BJ (cell line): ENCODE results near the gene KAT5. TPM values are rescaled to one million over a fixed set of nuclear protein-coding genes. Genes with fewer than 3 reads are reported as not detected.

Source experiments
- CTCF ChIA-PET: fragments of 350-600 bp; formaldehyde crosslinking; extraction: SDS; loops from one replicate; lab custom pipeline; 2021; ENCODE audit warnings: antibody characterized with exemption, inconsistent platforms; lab: Yijun Ruan, JAX
- POLR2A ChIA-PET: fragments of 300-600 bp; sonication (Branson Sonifier 250); formaldehyde crosslinking; extraction: SDS; loops from one replicate; lab custom pipeline; 2021; ENCODE audit warnings: antibody characterized with exemption; lab: Charles Lee
- DNase-seq: peaks from one replicate; pipeline ENCODE4 v3.0.0-alpha.2; 2011; ENCODE audit warnings: low read depth
- H3K27me3 ChIP-seq: 2 replicates; pipeline ENCODE4 v1.6.0; 2011; ENCODE audit warnings: low read length; ENCODE audit not compliant: control insufficient read depth, insufficient read depth
- H3K36me3 ChIP-seq: 2 replicates; pipeline ENCODE4 v1.5.1; 2011; ENCODE audit warnings: low read length; ENCODE audit not compliant: control insufficient read depth, insufficient read depth
- H3K4me3 ChIP-seq: 2 replicates; pipeline ENCODE4 v1.5.1; 2011; ENCODE audit warnings: low read depth, mild to moderate bottlenecking, control low read depth, low read length
- polyA minus RNA-seq: library from RNA; depleted of rRNA, polyadenylated mRNA; stranded (reverse); fragments of >200 nt; gene quantifications from 2 replicates; pipeline ENCODE4 v1.2.3, GENCODE V29; 2011; rRNA and poly(A)+ RNA removed
- polyA plus RNA-seq: library from polyadenylated mRNA; depleted of rRNA; stranded (reverse); fragments of >200 nt; gene quantifications from 2 replicates; pipeline ENCODE4 v1.2.3, GENCODE V29; 2011; rRNA removed
- TF ChIP-seq, protein P1 (sequence below): IDR thresholded peaks from 2 replicates; pipeline ENCODE4 v1.5.1; 2011; ENCODE audit warnings: low read depth, mild to moderate bottlenecking, control low read depth, inconsistent platforms, low read length, moderate library complexity; ENCODE audit not compliant: insufficient read depth

KAT5 gene
- polyA plus RNA-seq (31.4 and 50.9 TPM in 2 replicates), polyA minus RNA-seq (44.4 and 54.7 TPM in 2 replicates)

DNA sequence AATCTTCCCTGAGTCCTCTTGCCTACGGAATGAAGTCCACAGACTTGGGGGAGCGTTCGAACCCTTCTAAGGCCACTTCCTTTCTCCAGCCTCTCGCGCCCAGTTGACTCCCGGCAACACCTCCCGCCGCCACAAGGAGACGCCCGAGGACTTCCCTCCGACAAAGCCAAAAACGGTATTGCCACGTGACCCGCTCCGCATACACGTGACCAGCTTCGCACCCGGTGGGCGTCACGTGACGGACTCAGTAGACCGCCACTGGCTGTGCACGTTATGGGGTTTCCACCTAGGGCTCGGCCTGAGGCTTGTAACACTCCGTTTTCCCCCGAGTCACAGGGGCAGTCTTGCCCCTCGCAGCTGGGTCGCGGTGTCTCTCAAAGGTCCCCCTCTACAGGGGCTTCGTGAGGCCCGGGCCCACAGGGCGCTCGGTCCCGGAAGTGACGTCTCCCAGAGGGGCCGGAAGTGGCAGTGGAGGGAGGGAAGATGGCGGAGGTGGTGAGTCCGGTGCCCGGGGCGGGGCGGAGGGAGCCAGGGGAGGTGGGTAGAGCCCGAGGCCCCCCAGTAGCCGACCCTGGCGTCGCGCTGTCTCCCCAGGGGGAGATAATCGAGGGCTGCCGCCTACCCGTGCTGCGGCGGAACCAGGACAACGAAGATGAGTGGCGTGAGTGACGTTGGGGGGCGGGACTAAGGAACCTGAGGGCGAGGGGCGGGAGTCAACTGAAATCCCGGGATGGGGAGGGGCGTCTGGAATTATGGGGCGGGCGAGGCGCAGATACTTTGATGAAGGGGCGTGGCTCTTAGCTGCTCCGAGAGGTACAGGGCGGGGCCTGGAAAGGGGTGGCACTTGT is at the start of gene KAT5:
TSS of gene KAT5 (plus strand) at position 468 of the 848 bp plus-strand sequence. CDS start at position 484, 16 bp downstream.
- Histone ChIP-seq H3K27me3 (no peaks in the 10 kb centered on the region), H3K4me3 (peak within 1 kb of the TSS; percentile 71), H3K36me3 (peaks cover 26% of the 10 kb centered on the region)
- POLR2A ChIA-PET = interaction anchor here (0.5 to 0.9 kb wide), 6 partner anchors 8 to 177 kb away, joined by 3 to 12 read pairs (median 3); partner anchors contain the start of gene RNASEH2C
- CTCF ChIA-PET = interaction anchor here (0.7 to 5.8 kb wide), 58 partner anchors 8 to 338 kb away, joined by 3 to 50 read pairs (median 4); partner anchors contain the start of genes AP5B1, CCDC85B, FIBP and FOSL1
- TF ChIP-seq, protein P1, sequence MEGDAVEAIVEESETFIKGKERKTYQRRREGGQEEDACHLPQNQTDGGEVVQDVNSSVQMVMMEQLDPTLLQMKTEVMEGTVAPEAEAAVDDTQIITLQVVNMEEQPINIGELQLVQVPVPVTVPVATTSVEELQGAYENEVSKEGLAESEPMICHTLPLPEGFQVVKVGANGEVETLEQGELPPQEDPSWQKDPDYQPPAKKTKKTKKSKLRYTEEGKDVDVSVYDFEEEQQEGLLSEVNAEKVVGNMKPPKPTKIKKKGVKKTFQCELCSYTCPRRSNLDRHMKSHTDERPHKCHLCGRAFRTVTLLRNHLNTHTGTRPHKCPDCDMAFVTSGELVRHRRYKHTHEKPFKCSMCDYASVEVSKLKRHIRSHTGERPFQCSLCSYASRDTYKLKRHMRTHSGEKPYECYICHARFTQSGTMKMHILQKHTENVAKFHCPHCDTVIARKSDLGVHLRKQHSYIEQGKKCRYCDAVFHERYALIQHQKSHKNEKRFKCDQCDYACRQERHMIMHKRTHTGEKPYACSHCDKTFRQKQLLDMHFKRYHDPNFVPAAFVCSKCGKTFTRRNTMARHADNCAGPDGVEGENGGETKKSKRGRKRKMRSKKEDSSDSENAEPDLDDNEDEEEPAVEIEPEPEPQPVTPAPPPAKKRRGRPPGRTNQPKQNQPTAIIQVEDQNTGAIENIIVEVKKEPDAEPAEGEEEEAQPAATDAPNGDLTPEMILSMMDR = peak; percentile 98
- DNase-seq = peak; percentile 85

DNA sequence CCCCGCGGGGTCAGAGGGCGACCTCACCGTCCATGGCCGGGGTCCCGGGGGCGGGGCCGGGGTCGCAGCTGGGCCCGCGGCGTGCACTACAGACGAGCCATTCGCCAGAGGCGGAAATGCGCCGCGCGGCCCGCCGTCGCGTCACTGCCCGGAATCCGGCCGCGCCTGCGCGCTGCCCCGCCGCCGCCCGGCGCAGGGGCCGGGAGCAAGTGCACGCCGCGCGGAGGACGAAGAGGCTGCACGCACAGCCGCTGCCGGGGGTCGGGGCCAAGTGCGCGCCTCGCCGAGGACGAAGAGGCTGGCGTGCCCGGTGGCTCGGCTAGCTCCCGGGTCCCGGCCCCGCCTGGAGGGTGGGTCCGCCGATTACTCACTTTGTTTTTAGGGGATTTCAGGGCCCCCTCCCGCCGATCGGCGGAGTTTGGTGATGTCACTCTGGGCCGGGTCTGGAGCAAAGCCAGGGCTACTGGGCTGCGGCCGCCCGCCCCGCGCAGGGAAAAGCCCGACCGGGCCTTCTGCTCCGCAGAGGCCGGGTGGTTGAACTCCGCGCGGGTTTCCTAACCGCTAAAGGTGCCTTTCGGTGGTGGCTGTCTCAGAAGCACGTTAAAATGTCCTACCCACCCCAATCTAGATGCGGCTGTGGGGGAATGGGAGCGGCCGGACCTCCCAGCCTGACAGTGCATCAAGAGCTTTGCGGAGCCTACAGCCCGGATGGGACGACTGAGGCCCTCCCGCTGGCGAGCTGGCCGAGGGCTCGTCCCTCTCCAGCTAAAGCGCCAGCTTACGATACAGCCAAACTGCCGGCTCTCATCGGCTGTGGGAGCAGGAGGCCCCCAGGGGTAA is 49.0 kb upstream of the KAT5 start, which contains the start of gene RELA:
TSS of gene RELA (minus strand) at position 118 of the 840 bp plus-strand sequence. CDS start at position 34, 84 bp downstream.
- CTCF ChIA-PET = interaction anchor here (0.6 to 2.0 kb wide), 8 partner anchors 10 to 382 kb away, joined by 3 to 6 read pairs (median 4); partner anchors contain the start of genes FIBP, KAT5, RNASEH2C and SIPA1
- Histone ChIP-seq H3K36me3 (peaks cover 28% of the 10 kb centered on the region), H3K4me3 (peak within 1 kb of the TSS; percentile 54), H3K27me3 (no peaks in the 10 kb centered on the region)
- POLR2A ChIA-PET = interaction anchor here (0.6 to 1.4 kb wide), 2 partner anchors 170 to 227 kb away, joined by 3 to 7 read pairs; partner anchors contain the start of gene CCDC85B
- peak; percentile 61 for DNase-seq
- TF ChIP-seq, protein P1 = no peak

DNA sequence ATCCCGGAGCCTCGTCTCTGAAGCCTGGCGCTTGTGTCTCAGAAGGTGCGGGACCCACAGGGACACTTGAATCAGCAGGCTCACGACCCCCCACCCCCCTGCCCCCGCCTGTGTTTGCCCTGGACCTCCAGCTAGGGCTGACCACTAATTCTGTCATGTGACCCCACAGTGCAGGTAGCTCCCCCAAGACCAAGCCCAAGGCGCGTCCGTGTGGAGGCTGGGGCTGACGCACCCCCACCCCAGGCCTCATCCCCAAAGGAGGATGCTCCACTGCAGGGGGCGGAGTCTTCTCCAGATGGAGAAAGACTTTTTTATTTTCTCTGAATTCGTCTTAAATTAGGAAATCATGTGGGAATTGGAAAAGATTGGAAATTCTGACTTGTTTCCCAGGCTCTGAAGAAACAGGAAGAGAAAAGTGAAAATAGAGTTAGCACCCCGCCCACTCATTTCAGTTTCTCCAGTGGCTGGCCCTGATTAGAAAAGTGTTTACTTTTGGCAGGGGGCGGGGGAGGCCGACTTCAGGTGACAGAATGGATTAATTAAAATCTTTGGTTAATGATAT is 48.3 kb upstream of the KAT5 start:
- peak overlapping the region; percentile 54 for H3K4me3 ChIP-seq
- H3K36me3 ChIP-seq = peaks cover 21% of the 10 kb centered on the region
- H3K27me3 ChIP-seq = no peaks in the 10 kb centered on the region
- TF ChIP-seq, protein P1 = no peak
- ChIA-PET POLR2A (interaction anchor here (1.4 kb wide), 1 partner anchor 227 kb away, joined by 7 read pairs; the partner anchor contains the start of gene CCDC85B), CTCF (interaction anchor here (0.6 to 2.0 kb wide), 8 partner anchors 10 to 224 kb away, joined by 3 to 6 read pairs (median 4); partner anchors contain the start of genes FIBP, KAT5, RNASEH2C and SIPA1)
- DNase-seq = peak; percentile 37

- DNase-seq = no peak
- no peak overlapping the region for H3K4me3 ChIP-seq
- H3K27me3 ChIP-seq = no peaks in the 10 kb centered on the region
- ChIA-PET POLR2A (no interaction called here), CTCF (no interaction called here)
- H3K36me3 ChIP-seq = no peaks in the 10 kb centered on the region
- TF ChIP-seq, protein P1 = no peak
These were observed 39.7 kb upstream of the KAT5 start for GRCh38 chr11:65672180-65672860.
